Activated naive CD4-positive, alpha-beta T cell treated with Interleukin-2 at 50 U/mL for 16 hours (primary cell): ENCODE data around the gene XIRP1.

Source experiments
- DNase-seq: peaks from one replicate; pipeline ENCODE4 v3.0.0-alpha.2; 2020

Gene XIRP1

DNA sequence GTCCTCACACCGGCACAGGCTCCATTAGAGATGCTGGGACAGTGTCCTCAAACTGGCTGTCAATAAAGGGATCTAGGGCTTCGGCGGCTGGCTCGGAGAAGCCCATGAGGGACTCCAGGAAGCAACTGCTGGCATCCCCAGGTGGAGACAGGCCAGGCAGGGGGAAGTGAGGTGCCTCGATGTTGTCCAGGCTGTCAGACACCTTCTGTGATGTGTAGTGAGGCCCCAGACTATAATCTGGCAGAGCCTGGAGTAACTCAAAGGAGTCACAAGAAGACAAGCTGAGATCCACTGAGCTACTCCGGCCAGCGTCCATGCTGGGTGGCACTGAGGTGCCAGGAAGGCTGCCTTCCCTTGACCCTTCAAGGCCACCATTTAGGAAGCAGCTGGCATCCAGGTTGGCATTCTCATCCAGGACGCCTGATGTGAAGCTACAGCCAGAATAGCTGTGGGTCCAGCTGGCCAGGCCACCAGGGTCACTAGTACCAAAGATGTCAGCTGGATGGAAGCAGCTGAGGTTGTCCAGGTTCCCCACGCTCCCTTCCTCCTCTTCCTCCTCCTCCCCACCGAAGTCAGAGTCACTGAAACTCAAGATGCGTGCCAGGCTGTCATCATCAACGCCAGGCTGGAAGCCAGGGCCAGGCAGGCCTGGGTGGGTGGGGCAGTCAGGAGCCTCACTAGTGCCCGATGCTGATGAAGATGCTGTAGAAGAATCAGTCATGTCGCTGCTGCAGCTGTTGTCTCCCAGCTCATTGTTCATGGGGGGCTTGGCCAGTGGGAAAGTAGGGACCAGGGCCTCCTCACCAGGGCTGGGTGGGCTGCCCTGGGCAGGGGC is 49.1 kb downstream of the XIRP1 start:
- no peak for DNase-seq

DNA sequence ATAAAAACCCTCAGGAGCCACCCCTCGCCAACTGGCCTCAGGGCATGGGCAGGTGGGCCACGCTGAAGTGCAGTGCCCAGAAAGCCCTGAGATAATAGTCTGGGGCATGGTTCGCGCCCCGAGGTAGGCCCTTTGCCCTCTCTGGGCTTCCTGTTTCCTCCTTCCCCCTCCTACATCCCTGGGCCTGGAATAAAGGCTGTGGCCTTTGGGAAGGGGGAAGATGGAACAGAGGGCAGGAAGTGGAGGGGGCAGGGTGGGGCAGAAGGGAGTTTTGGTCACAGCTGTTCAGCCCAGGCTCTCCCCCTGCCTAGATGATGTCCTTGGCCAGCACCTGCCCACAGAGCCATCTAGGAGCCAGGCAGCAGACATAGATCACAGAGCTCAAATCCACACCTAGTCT is 50.3 kb downstream of the XIRP1 start:
- DNase-seq, result no peak

DNA sequence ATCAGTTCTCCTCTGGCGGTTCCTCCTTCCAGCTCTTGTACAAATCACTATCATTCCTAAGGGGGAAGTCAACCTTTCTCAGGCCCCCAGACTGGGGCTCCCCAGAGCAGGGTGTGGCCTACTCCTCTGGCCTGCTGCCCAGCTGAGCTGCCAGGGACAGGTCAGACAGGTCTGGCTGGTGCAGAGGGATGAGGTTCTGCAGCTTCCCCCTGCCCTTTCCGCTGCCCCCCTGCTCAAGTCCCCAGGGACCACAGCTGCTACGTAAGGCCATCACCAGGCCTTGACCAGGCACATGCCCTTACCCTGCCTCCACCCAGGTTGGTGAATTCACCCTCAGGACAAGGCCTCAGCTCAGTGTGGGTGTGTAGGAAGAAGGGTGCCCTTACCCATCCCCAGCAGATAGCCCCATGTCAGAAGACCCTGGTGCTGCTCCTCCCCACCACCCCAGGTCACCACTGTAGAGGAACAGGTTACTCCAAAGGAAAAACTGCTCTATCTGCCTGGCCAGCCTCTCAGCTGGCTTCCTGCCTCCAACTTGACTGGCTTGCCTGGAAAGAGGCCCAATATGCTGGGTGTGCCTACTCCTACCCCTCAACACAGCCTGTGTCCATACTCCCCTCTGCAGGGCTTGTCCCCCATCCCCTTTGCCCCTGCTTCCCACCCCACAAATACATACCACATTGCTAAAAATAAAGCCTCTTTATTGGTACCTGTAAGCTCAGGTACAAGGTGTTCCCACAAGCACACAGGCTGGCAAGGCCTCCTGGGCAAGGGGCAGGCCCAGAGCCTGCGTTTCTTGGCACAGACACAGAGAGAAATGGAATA is 51.0 kb downstream of the XIRP1 start:
- DNase-seq, result no peak

DNA sequence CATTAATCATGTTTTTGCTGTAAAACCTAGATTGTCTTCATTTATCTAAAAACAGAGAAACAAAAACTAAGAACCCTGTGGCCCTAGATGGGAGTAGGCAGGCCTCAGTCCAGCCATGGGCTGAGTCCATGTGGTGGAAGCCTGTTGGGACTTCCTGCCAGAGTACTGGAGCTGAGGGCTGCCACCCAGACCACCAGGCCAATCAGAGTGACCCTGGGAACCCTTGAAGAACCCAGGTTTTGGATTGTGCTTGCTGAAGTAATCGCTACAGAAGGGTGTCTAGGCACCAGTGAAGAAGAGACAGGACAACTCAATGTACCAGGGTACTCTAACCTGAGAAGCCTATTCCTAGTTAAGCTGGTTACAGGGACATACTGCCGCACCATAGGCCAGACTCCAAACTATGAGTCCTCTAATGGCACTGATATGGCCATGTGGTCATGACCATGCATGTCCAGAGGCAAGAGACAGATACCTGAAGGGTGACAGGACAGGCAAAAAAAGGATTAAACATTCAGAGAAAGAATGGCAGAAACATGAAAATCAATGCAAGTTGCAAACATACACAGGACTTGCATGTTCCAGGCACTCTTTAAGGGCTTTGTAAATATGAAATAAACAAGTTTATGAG is 51.9 kb downstream of the XIRP1 start:
- DNase-seq, result no peak

DNA sequence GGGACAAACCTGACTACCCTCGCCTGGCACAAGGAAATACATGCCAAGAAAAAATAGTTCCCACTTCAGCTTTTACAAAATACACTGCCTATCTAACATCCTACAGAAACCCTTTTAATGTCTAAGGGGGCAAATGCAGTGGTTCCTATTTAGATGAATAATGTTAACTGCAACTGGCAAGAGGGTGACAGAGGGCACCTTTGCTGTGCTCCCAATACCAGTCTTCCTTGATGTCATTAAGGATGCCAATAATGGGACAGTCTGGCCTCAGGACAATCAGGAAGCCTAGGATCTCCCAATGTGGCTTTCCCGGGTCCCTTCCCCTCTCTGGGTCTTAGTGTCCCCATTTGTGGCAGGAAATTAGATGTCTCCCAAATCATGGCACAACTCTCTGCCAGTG is 53.0 kb downstream of the XIRP1 start:
- DNase-seq, result no peak

DNA sequence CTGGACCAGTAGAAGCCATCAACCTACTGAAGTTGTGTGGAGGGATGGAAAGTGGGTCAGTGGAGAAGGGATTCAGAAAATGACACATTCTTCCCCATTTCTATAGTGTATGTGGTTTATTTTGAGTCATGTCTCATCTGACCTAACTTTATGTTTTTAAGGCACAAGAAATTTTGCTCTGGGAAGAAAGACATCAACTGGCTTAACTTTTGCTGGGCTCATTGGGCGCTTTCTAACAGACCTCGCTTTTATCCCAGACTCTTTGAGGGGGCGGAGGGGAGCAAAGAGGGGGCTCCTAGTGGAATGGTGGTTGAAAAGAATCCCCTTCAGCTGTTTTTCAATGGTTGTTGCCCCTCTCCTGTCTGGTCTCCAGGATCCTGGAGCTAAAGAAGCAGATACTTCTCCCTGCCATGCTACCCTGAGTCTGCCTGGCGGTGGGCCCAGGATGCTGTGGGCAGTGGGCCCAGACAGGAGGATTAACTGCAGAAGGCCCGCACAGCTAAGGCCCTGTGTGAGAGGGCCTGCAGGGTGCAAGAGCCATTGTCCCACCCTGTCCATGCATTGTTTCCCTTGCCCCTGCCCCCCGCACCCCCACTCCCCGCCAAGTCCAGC is 53.5 kb downstream of the XIRP1 start:
- no peak for DNase-seq

DNA sequence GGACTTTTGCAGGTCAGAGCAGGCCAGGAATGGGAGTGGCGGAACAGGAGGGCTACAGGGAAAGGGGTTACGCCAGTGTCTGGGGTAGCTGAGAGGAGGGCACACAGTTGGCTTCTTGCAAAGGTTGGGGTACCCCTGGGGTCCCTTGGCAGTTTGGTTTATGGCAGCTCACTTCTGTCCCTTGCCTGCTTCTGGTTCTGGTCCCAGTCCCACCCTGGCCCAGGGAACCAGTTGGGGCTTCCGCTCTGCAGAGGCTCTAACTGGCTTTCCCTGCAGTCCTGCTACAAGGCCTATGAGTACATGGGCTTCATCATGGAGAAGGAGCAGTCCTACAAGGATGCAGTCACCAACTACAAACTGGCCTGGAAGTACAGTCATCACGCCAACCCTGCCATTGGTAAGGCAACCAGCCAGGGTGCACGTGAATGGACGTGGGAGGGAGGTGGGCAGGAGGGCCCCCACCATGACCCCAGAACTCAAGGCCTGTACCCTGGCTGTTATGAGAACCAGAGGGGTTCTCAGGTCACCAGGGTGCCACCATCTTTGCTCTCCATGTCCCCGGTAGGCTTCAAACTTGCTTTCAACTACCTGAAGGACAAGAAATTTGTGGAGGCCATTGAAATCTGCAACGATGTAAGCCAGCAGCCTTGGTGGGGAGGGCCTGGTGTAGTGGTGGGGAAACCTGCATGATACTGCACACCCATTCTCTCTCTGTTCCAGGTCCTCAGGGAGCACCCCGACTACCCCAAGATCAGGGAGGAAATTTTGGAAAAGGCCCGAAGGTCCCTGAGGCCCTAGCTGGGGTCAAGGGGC is 54.2 kb downstream of the XIRP1 start:
- DNase-seq, result no peak

DNA sequence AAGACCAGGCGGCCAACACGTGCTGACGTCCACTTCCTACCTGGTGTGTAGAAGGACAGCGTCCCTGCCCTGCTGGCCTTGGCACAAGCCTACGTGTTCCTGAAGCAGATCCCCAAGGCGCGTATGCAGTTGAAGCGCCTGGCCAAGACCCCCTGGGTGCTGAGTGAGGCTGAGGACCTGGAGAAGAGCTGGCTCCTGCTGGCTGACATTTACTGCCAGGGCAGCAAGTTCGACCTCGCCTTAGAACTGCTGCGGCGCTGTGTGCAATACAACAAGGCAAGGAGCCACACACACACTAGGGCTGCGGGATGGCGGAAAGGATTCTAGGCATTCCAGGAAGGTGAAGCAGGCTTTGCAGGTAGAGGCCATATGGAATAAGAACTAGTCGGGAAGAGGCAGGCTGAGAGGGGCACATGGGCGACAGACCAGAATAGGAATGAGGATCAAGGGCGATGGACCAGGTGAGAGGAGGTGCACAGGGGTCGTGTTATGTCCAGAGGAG is 54.9 kb downstream of the XIRP1 start:
- no peak for DNase-seq

DNA sequence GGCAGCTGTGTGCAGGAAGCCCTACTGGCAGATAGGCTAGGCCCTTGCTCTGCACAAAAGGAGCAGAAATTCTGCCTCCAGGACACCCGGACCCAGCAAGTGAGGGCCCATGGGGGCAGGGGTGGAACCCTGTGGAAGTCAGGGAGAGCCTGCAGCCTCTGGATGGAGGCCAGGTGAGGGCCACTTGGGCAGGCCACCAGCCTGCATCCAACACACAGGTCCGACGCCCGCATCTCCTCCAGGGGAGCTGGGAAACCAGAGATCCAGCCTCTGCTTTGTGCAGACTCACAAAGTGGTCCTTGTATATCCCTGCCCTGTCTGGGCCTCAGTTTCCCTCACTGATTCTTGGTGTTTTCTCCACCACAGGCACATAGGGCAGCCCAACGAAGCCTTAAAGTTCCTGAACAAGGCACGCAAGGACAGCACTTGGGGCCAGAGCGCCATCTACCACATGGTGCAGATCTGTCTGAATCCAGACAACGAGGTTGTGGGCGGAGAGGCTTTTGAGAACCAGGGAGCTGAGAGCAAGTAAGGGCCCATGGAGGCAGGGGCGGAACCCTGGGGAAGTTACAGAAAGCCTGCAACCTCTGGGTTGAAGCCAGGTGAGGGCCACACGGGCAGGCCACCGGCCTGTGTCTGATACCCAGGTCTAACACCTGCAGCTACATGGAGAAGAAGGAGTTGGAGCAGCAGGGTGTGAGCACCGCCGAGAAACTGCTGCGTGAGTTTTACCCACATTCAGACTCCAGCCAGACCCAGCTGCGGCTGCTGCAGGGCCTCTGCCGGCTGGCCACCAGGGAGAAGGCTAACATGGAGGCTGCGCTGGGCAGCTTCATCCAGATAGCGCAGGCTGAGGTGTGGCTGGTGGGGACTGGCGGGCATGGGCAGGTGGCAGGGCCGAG is 55.6 kb downstream of the XIRP1 start:
- DNase-seq, result no peak

DNA sequence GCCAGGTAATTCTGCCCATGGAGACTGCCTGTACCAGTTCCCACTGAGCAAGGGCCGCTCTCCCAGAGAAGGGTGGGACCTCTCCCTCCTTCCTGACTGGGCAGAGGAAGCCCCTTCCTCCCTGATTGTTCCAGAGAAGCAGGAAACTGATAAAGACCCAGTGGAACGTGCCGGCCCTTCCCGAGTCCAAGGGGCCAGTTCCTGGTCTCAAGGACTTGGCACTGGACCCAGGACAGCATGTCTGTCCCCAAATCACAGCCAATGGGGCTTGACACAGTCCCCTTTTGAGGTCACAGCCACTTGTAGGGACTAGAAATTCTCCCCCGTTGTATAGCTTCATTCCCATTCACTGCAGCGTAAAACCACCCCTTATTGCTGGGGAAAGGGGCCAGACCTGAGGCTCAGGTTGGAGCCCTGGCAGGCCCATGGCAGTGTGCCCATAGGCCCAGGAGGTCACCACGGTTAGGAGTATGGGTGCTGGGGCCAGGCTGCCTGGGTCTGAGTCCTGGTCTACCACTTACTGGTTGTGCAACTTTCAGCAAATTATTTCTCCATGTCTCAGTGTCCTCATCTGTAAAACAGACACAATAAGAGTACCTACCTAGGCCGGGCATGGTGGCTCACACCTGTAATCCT is 57.1 kb downstream of the XIRP1 start:
- DNase-seq, result no peak

DNA sequence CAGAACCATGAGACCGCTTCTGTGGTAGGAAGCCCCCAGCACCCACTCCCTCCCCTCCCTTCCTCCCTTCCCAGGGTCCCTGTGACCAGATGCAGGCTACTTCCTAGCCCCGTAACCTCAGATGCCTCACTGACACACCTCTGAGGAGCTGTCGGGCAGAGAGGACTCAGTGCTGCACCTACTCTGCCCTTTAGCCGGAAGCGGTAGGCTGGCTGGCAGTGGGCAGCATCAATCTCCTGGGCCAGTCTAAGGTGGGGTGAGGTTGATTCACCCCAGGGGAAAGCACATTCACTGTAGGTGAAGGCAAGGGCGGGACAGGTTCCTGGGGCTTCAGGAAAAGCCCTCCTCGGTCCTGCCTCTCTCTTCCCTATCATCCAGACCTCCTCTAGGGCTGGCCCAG is 58.1 kb downstream of the XIRP1 start:
- no peak for DNase-seq

DNA sequence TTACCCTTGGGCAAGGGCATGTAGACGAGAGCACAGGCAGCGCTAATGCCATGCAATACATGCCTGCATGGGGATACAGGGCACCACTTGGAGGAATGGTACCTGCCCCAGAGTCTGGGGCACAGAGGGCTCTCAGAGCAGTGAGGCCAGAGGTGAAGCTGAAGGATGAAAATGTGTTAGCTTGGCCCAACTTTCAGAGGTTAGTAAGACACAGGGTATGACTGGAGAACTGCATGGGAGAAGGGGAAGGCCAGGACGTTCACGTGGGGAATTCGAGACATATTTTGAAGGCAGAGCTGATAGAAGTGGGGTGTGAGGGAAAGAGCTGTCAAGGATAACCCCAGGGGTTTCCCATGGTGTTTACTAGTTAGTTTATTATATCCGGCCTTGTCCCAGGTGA is 58.6 kb downstream of the XIRP1 start:
- DNase-seq, result no peak
